Endothelial cell (in vitro differentiated cells): ENCODE measurements around the gene HIPK3. TPM values are rescaled to one million over a fixed set of nuclear protein-coding genes. Genes with fewer than 3 reads are reported as not detected.

Experiments
- DNase-seq: peaks from one replicate; pipeline ENCODE4 v3.0.0; 2021; ENCODE audit warnings: low spot score
- H3K27ac Mint-ChIP-seq: one replicate; pipeline ENCODE4 v1.8.0; 2021; ENCODE audit warnings: mixed read lengths, inconsistent platforms; ENCODE audit not compliant: unreplicated experiment
- H3K27me3 Mint-ChIP-seq: one replicate; pipeline ENCODE4 v1.8.0; 2021; ENCODE audit warnings: mild to moderate bottlenecking, moderate library complexity, mixed read lengths, inconsistent platforms; ENCODE audit not compliant: unreplicated experiment
- H3K36me3 Mint-ChIP-seq: one replicate; pipeline ENCODE4 v1.8.0; 2021; ENCODE audit warnings: mild to moderate bottlenecking, low read depth, mixed read lengths, inconsistent platforms; ENCODE audit not compliant: unreplicated experiment
- H3K4me1 Mint-ChIP-seq: one replicate; pipeline ENCODE4 v1.8.0; 2021; ENCODE audit warnings: mild to moderate bottlenecking, mixed read lengths, inconsistent platforms; ENCODE audit not compliant: unreplicated experiment
- H3K4me3 Mint-ChIP-seq: one replicate; pipeline ENCODE4 v1.8.0; 2021; ENCODE audit warnings: mild to moderate bottlenecking, mixed read lengths, inconsistent platforms; ENCODE audit not compliant: unreplicated experiment
- H3K9me3 Mint-ChIP-seq: one replicate; pipeline ENCODE4 v1.8.0; 2021; ENCODE audit warnings: mixed read lengths, inconsistent platforms; ENCODE audit not compliant: unreplicated experiment
- total RNA-seq: library from RNA; stranded (reverse); fragmentation: NEBNext Ultra II Directional; extraction: Animal tissue kit (Norgen Biotek cat#: 25700); gene quantifications from one replicate; pipeline ENCODE4 v1.2.1, GENCODE V29; 2021; ENCODE audit not compliant: unreplicated experiment
- TF ChIP-seq, protein P1 (sequence below): fragments of 200-600 bp; sonication (generic); IDR thresholded peaks from one replicate; pipeline ENCODE4 v1.5.0; 2021; ENCODE audit warnings: antibody characterized with exemption; ENCODE audit not compliant: unreplicated experiment

HIPK3 gene
- total RNA-seq, 1 donor from 2014 or later: 70.2 TPM

DNA sequence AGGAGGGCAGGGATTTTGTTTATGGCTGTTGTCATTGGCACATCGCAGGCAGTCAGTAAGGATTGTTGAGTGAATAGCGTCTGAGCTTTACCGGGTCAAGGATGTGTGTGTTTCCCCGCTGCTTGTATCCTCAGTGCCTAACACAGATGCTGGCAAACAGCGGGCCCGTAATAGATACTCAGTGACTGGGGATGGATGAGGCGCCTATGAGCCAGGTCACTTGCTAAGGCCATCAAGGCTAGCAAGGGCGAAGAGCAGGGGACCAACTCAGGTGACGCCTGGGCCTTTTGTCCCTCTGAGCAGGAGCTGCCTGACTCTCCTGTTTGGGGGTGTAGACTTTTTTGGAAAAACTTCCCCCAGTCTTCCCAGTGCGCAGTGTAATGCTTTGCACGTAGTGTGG lies 118.1 kb downstream of the HIPK3 start:
- H3K9me3 Mint-ChIP-seq: no peaks in the 10 kb centered on the region
- peaks cover 36% of the 10 kb centered on the region for H3K4me1 Mint-ChIP-seq
- H3K27me3 Mint-ChIP-seq: peaks cover 13% of the 10 kb centered on the region
- H3K27ac Mint-ChIP-seq: no peak overlapping the region
- DNase-seq: no peak
- peak overlapping the region; percentile 91 for H3K4me3 Mint-ChIP-seq
- TF ChIP-seq, protein P1, sequence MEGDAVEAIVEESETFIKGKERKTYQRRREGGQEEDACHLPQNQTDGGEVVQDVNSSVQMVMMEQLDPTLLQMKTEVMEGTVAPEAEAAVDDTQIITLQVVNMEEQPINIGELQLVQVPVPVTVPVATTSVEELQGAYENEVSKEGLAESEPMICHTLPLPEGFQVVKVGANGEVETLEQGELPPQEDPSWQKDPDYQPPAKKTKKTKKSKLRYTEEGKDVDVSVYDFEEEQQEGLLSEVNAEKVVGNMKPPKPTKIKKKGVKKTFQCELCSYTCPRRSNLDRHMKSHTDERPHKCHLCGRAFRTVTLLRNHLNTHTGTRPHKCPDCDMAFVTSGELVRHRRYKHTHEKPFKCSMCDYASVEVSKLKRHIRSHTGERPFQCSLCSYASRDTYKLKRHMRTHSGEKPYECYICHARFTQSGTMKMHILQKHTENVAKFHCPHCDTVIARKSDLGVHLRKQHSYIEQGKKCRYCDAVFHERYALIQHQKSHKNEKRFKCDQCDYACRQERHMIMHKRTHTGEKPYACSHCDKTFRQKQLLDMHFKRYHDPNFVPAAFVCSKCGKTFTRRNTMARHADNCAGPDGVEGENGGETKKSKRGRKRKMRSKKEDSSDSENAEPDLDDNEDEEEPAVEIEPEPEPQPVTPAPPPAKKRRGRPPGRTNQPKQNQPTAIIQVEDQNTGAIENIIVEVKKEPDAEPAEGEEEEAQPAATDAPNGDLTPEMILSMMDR: no peak
- H3K36me3 Mint-ChIP-seq: no peaks in the 10 kb centered on the region

GRCh38 chr11:33375688-33376311 lies 118.6 kb downstream of the HIPK3 start, which contains the start of gene KIAA1549L:
Gene KIAA1549L (plus strand): TSS chr11:33376108.
- peak within 1 kb of the TSS; percentile 91 for H3K4me3 Mint-ChIP-seq
- H3K36me3 Mint-ChIP-seq: no peaks in the 10 kb centered on the region
- TF ChIP-seq, protein P1: no peak
- H3K4me1 Mint-ChIP-seq: peaks cover 36% of the 10 kb centered on the region
- H3K27ac Mint-ChIP-seq: no peak within 1 kb of the TSS
- no peaks in the 10 kb centered on the region for H3K9me3 Mint-ChIP-seq
- peak; percentile 20 for DNase-seq
- H3K27me3 Mint-ChIP-seq: peaks cover 13% of the 10 kb centered on the region

- peaks cover 11% of the 10 kb centered on the region for H3K27me3 Mint-ChIP-seq
- peaks cover 28% of the 10 kb centered on the region for H3K4me1 Mint-ChIP-seq
- TF ChIP-seq, protein P1: no peak
- H3K9me3 Mint-ChIP-seq: no peaks in the 10 kb centered on the region
- no peak overlapping the region for H3K27ac Mint-ChIP-seq
- DNase-seq: peak; percentile 31
- no peaks in the 10 kb centered on the region for H3K36me3 Mint-ChIP-seq
- peak overlapping the region; percentile 77 for H3K4me3 Mint-ChIP-seq
Observed at GRCh38 chr11:33376331-33377310, 119.4 kb downstream of the HIPK3 start.

DNA sequence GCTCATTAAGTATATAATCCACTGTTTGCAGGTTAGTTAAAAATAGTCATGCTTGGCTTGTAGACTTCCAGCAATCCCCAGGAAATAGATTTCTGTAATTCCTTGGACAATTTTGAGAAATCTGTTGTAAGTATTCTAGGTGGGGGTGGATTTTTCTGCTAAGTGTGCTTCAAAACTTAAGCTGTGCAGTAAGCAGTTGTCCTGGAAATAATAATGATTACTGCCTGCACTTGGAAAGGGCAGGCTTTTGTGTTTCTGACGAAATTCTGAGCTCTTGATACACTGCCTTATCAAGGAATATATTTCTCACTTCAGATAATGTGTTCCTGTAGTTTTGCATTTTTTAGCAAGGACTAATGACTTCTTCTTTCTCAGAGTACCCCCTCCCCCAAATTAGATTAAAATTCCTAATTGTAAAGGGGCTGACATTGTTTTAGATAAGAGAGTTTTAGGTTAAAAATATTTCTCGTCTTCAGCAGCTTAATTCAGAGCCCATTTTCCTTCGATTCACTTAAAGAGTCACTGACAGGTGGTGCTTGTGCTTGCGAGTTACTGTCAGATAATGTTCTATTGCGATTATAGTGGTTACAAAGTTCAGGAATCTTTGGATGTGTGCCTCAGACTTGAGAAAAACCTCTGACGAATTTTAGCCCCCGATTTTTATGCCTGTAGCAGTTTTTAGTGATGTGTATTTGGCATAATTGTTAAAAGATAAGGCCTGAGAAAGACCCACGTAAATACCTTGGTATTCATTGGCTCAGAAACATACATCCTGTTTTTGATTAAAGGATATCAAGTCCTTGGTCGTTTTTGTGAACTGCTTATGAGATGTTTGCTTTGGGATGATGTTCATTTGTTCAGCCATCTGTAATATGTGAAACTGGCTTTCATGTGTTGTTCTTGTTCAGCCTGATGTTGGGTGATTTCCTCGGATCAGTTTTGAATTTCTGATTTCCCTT lies 120.5 kb downstream of the HIPK3 start:
- peaks cover 11% of the 10 kb centered on the region for H3K27me3 Mint-ChIP-seq
- H3K9me3 Mint-ChIP-seq: no peaks in the 10 kb centered on the region
- no peak for DNase-seq
- peak overlapping the region; percentile 77 for H3K4me3 Mint-ChIP-seq
- TF ChIP-seq, protein P1: no peak
- H3K27ac Mint-ChIP-seq: no peak overlapping the region
- peaks cover 22% of the 10 kb centered on the region for H3K4me1 Mint-ChIP-seq
- H3K36me3 Mint-ChIP-seq: no peaks in the 10 kb centered on the region
